ENCODE results near the gene SLC44A5. TPM values are rescaled to one million over a fixed set of nuclear protein-coding genes. Genes with fewer than 3 reads are reported as not detected.

The SLC44A5 gene
- total RNA-seq, 1 experiment from 2014 or later, result 2.4 TPM

GRCh38 chr1:75166821-75167220 lies 444.1 kb downstream of the SLC44A5 start:
- H3T11ph ChIP-seq (ENCODE audit: low read length), result no peak overlapping the region
- no peak for TF ChIP-seq CTCF (conservative IDR thresholded peaks at IDR 0.05)
- 0 out of 7 replicates have a peak overlapping the region, but pooled peaks of 1 of the 3 experiments have one; percentile 14 for H3K27ac Mint-ChIP-seq
- H3K9ac ChIP-seq (ENCODE audit: extremely low read depth, insufficient read length, low read length), result no peak overlapping the region
- no peak overlapping the region for H4K91ac ChIP-seq (ENCODE audit: insufficient read length, low read depth, low read length)
- no peaks in the 10 kb centered on the region for H3K27me3 ChIP-seq (ENCODE audit: insufficient read depth, low read length)
- DNase-seq, result no peak
- peak overlapping the region; percentile 87 for H3K23ac ChIP-seq (ENCODE audit: insufficient read length, low read depth, low read length)
- no peak overlapping the region for H3K4me3 Mint-ChIP-seq
- no peak overlapping the region for H3K4me2 ChIP-seq (ENCODE audit: insufficient read depth, insufficient read length, low read length)
- H3K79me2 ChIP-seq (ENCODE audit: insufficient read depth, low read length), result no peaks in the 10 kb centered on the region
- H3K56ac ChIP-seq (ENCODE audit: insufficient read length, low read depth, low read length), result no peak overlapping the region
- no peak overlapping the region for H2BK120ac ChIP-seq (ENCODE audit: low read depth, low read length, poor library complexity, severe bottlenecking)
- no peaks in the 10 kb centered on the region for H3K27me3 Mint-ChIP-seq (ENCODE audit: low read depth)
- no peak overlapping the region for H2AFZ ChIP-seq (ENCODE audit: low read length)
- H4K20me1 ChIP-seq (ENCODE audit: control insufficient read depth, insufficient read depth, insufficient read length), result no peaks in the 10 kb centered on the region
- peaks cover 11 to 12% of the 10 kb centered on the region in 2 experiments for H3K4me1 Mint-ChIP-seq
- H3K9me3 Mint-ChIP-seq, result no peaks in the 10 kb centered on the region
- H4K5ac ChIP-seq (ENCODE audit: insufficient read length, low read depth, low read length), result no peak overlapping the region
- H2BK5ac ChIP-seq (ENCODE audit: insufficient read length, low read length), result no peak overlapping the region
- no peaks in the 10 kb centered on the region for H3K9me3 ChIP-seq (ENCODE audit: control insufficient read depth, low read depth, low read length)
- no peak overlapping the region for H3K18ac ChIP-seq (ENCODE audit: insufficient read length, low read depth, low read length)
- H4K8ac ChIP-seq (replicated peaks; ENCODE audit: insufficient read length, low read depth, low read length), result no peak overlapping the region
- no peak overlapping the region; the same call in none of the 2 replicates for H3K14ac ChIP-seq (ENCODE audit: insufficient read depth, low read length)
- H3K36me3 Mint-ChIP-seq (ENCODE audit: insufficient read depth in 1 of 3, low read depth in 3 of 3), result no peaks in the 10 kb centered on the region
- H3K4me1 ChIP-seq (ENCODE audit: insufficient read depth, low read length), result no peaks in the 10 kb centered on the region
- no peak overlapping the region for H2BK20ac ChIP-seq (ENCODE audit: low read depth, low read length, poor library complexity, severe bottlenecking)
- WGBS (ENCODE audit: extremely low coverage, insufficient read length, low lambda C conversion rate), result no CpG with 5 or more reads among the region's 4 CpGs
- no peak overlapping the region for H3K4ac ChIP-seq (ENCODE audit: low read depth, low read length)
- no peak overlapping the region for H2AK5ac ChIP-seq (ENCODE audit: insufficient read length, low read length)
- no peak overlapping the region for H2BK12ac ChIP-seq (ENCODE audit: insufficient read length, low read depth, low read length)
- H2BK15ac ChIP-seq (ENCODE audit: low read depth, low read length), result no peak overlapping the region
- H3K27ac ChIP-seq (ENCODE audit: insufficient read length, low read depth, low read length), result no peak overlapping the region
- H3K23me2 ChIP-seq (ENCODE audit: insufficient read length, low read depth, low read length, poor library complexity, severe bottlenecking), result no peaks in the 10 kb centered on the region
- no peaks in the 10 kb centered on the region for H3K79me1 ChIP-seq (ENCODE audit: insufficient read depth, low read depth, low read length, poor library complexity, severe bottlenecking)
